SKM-1 (cell line): Measurements from ENCODE around the gene RPS6KA5.
"Not testable (repeated sequence)": the region's sequence is repeated elsewhere in the genome, so short reads cannot be mapped to it uniquely, and the experiment has no call there.

Source experiments
- DNase-seq: peaks from one replicate; lab custom pipeline; 2025; ENCODE audit not compliant: unreplicated experiment; lab: John Stamatoyannopoulos, UW

RPS6KA5 gene

GRCh38 chr14:90940318-90940962 is 120.0 kb downstream of the RPS6KA5 start:
- no peak for DNase-seq

GRCh38 chr14:90939252-90939795 is 121.1 kb downstream of the RPS6KA5 start:
- DNase-seq = not testable (repeated sequence)

DNA sequence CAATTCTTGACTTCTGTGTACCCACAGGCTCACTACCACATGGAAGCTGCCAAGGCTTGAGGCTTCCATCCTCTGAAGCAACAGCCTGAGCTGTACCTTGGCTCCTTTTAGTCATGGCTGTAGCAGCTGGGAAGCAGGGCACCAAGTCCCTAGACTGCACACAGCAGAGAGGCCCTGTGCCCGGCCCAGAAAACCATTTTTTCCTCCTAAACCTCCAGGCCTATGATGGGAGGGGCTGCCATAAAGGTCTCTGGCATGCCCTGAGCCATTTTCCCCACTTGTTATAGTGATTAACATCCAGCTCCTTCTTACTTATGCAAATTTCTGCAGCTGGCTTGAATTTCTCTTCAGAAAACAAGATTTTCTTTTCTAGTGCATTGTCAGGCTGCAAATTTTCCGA is 121.8 kb downstream of the RPS6KA5 start:
- DNase-seq = no peak

GRCh38 chr14:90936757-90937440 is 123.5 kb downstream of the RPS6KA5 start:
- no peak for DNase-seq

DNA sequence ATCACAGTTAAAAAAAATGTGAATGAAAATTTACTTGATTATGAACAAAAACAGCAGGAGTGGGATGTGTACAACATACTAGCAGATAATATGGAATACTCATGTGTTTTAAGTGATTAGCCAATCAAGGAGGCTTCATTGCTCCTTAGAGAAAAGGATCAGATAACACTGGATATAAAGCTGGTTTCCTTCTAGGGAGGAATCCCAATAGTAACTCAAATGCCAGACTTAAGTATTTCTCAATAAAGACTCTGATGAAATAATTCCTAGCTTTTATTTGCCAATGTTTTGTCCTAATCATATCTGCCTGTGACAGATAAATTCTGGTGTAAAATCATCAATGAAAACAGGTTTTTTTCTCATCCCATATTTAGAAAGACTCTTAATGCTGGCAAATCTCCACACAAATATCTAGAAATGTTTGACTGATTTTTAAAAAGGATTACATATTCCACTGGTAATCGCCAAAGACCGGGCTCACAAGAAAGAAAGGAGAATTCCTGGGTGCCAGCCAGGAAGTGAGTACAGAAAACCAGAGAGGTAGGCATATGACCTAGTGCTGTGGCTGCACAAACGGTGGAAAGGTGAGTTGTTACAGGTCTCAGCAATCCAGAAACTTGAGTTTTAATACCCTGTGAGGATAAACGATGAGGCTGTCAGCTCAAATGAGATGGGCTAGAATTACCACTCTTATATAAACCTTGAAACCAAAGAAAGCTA is 135.7 kb downstream of the RPS6KA5 start:
- no peak for DNase-seq

DNA sequence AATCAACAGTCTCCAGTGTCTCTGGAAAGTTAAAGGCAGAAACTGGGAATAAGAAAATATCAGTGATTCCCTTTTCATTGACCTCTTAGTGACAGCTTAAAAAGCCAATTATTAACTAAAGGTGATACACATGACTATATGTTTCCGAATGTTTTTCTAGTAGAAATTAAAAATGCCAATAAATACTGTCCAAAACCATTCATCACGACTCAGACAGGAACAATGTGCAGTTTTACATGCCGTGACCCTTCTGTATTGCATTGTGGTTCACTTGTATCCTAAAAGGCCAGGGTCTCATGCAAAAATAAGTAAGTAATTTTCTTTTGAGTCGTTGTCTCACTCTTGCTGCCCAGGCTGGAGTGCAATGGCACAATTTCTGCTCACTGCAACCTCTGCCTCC is 138.3 kb downstream of the RPS6KA5 start:
- DNase-seq = no peak

- DNase-seq = no peak
These were observed 149.3 kb downstream of the RPS6KA5 start for GRCh38 chr14:90911121-90911520.

DNA sequence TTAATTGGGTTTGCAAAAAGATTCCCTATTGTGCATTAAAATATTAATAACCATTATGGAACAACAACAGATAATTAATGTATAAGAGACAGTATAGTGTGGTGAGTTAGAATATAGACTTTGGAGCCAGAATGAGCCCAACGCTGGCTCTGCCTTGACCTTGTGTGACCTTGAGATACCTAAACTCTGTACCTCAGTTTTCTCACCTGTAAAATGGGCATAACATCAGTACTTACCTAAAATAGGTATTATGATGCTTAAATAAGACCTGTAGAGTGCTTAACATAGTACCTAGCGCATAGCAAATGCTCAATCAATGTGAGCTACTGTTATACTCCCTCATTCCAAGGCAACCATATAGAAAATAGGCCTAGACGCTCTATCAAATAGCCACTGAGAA is 153.3 kb downstream of the RPS6KA5 start:
- no peak for DNase-seq

GRCh38 chr14:90905531-90905930 is 154.9 kb downstream of the RPS6KA5 start:
- no peak for DNase-seq

- no peak for DNase-seq
These were observed 157.3 kb downstream of the RPS6KA5 start for GRCh38 chr14:90903101-90903500.

DNA sequence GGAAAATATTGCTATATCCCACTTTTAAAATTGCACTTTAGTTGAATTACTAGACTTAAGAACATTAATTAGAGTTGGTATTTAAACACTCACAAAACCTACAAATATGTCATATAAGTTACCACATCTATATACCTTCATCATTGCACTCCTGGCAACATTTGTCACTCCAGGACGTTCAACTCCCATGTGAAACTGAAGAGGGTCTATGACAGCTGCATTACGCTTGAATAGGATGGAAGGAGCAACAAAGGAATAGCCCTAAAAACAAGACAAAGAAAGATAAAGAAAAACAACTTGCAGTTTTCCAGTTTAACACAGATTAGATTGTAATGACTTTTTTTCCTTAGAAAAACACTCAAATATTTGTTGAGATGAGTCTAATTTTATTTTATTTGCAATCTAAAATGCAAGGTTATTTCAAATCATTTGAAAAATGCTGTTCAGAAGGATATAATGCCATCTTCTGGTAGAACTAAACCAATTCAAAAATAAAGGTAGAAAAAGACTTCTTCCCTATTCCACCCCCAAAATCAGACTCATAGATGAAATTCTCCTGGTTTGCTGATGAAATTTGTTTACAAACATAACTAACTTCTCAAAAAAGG is 159.9 kb downstream of the RPS6KA5 start:
- no peak for DNase-seq

DNA sequence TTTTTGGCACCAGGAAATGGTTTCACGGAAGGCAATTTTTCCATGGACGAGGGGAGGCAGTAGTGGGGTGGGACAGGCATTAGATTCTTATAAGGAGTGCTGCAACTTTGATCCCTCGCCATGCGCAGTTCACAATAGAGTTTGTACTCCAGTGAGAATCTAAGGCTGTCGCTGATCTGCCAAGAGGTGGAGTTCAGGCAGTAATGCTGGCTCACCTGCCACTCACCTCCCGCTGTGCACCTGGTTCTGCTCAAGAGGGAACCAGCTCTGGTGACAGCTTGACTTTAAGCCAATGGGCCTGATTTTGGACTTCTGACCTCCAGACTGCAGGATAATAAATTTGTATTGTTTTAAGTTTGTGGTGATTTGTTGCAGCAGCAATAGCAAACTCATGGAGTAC is 163.4 kb downstream of the RPS6KA5 start:
- no peak for DNase-seq

- no peak for DNase-seq
These were observed 166.2 kb downstream of the RPS6KA5 start for GRCh38 chr14:90894241-90894640.

- no peak for DNase-seq
These were observed 166.9 kb downstream of the RPS6KA5 start for GRCh38 chr14:90893510-90893909.

- no peak for DNase-seq
These were observed 167.5 kb downstream of the RPS6KA5 start for GRCh38 chr14:90892970-90893369.

GRCh38 chr14:90891326-90891725 is 169.1 kb downstream of the RPS6KA5 start:
- no peak for DNase-seq

- no peak for DNase-seq
These were observed 170.0 kb downstream of the RPS6KA5 start for GRCh38 chr14:90890322-90891020.

DNA sequence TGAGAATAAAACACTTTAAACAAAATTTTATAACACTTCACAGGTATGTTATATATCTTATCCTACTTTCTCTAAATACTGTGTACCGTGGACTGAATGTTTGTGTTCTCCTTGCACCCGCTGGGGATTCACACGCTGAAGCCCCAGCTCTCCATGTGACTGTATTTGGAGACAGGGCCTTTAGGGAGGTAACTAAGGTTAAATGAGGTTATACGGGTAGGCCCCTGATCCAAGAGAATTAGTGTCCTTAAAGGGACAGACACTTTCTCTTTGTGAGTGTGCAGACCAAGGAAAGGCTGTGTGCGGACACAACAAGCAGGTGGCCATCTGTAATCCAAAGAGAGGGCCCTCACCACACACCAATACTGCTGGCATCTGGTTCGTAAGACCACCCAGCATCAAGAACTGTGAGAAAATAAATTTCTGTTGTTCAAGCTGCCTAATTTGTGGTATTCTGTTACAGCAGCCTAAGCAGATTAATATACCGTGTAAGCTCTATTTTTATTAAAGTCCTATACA is 174.1 kb downstream of the RPS6KA5 start:
- no peak for DNase-seq

DNA sequence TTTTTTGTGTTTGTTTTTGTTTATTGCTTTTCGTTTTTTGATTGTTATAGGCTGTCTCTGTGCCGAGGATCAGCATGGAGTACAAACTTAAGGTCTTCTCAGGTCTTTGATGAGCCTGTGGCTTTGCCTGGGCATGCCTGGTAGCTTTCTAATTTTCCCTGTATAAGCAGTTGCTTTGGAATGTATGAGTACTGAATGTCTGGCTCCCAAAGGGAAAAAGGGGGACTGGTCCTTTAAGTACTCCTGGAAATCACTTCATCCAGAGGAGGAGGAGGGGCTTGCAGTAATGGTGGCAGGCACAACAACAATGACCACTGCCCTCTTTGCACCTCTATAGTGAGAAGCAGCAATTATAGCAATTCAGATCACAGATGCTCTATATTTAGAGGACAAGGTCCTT is 176.7 kb downstream of the RPS6KA5 start:
- DNase-seq = no peak

GRCh38 chr14:90883197-90883596 is 177.2 kb downstream of the RPS6KA5 start:
- DNase-seq = no peak

GRCh38 chr14:90880282-90880681 is 180.2 kb downstream of the RPS6KA5 start:
- DNase-seq = no peak
